Ramos (cell line): ENCODE data around the gene AMZ1.
"Not testable (repeated sequence)": the region's sequence is repeated elsewhere in the genome, so short reads cannot be mapped to it uniquely, and the experiment has no call there.

Source experiments
- in situ Hi-C: fragments of 300-500 bp; cut with MboI; formaldehyde crosslinking; loops from one replicate; pipeline ENCODE4 v1.14.3; 2022; ENCODE audit warnings: low sequenced_read_pairs; ENCODE audit not compliant: unreplicated experiment

The AMZ1 gene

GRCh38 chr7:2723138-2723850, 35.3 kb downstream of the AMZ1 start:
- in situ Hi-C loops, result no loop called here

DNA sequence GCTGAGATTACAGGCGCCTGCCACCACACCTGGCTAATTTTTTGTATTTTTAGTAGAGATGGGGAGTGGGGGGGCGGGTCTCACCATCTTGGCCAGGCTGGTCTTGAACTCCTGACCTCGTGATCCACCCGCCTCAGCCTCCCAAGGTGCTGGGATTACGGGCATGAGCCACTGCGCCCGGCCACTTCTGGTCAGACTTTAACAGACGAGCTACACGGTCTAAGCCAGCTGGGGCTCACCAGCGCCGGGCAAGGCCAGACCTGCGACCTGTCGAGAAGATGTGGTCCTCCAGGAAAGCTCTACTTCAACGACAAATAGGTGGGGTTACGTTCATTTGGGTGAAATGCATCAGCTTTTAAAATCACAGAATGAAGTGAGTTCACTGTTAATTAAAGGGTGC, 36.0 kb downstream of the AMZ1 start:
- in situ Hi-C loops, result not testable (repeated sequence)

DNA sequence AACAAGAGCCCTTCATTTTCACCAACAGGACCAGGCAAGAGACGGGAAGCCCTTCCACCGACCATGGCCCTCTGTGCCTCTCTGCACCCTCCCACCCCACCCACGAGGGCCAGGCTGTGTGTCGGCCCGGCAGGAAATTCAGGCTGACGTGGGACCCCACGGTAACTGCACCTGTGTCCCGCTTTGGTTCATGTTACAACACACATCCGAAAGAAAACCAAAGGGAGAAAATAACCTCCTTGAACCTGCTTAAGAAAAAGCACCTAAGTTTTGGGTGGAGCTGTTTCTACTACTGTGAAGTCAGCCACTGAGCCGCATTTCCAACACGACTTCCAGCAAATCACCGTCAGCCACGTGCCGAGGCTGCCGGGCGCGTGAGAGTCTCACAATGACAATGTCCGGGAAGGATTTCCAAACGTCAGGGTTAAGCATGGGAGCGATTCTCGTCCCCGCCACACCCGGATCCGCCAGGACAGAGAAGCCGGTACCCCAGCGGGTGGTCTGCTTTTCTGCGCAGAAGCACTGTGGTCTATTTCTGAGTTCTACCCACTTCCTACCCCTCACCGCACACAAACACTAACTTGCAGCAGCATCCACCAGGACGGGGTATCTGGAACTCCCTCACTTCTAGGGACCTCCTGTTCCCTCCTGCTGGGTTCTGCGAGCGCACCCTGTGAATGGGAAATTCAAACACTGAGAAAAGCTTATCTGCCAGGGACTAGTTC, 36.6 kb downstream of the AMZ1 start:
- in situ Hi-C loops, result no loop called here

DNA sequence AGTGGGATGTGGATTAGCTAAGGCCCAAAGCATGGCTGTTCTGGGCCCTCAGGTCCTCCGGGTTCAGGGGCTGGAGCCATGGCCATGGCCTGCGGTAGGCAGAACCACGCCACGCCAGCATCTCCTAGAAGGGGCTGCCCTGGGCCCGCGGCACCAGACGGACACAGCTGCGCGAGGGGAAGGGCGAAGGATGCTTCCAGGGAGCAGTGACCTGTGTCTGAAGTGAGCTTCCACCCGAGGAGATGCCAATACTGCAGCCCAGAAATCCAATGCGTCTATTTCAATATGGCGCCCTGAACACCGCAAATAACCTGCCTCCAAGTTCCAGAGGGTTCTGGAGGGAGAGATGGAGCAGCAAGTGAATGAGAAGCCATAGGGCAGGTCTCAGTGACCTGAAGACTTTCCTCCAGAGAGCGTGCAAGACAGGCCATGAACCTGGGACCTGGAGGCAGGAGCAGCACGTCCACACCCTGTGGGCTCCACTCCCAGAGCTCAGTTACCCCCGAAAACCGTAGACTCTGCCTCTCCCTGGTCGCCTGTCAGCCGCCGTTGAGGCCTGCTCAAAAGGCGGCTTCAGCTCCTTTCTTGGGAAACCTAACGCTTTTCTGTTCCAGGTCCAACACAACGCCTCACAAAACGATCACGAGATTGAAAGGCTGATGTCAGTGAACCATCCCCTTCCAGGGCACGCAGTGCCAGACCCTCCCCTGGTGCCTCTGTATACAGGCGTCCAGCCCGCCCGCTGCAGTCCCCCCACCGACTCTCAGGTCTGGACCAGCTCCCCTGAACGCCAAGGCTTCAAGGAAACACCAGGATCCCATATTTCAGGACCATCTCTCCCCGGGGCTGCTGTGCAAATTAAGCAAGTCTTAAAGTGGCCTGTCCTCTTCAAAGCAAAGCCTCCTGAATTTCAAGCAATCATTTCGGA, 37.4 kb downstream of the AMZ1 start:
- in situ Hi-C loops, result no loop called here

- in situ Hi-C loops, result no loop called here
Observed at GRCh38 chr7:2726316-2727018, 38.5 kb downstream of the AMZ1 start.

GRCh38 chr7:2727206-2727605, 39.2 kb downstream of the AMZ1 start:
- in situ Hi-C loops, result not testable (repeated sequence)

DNA sequence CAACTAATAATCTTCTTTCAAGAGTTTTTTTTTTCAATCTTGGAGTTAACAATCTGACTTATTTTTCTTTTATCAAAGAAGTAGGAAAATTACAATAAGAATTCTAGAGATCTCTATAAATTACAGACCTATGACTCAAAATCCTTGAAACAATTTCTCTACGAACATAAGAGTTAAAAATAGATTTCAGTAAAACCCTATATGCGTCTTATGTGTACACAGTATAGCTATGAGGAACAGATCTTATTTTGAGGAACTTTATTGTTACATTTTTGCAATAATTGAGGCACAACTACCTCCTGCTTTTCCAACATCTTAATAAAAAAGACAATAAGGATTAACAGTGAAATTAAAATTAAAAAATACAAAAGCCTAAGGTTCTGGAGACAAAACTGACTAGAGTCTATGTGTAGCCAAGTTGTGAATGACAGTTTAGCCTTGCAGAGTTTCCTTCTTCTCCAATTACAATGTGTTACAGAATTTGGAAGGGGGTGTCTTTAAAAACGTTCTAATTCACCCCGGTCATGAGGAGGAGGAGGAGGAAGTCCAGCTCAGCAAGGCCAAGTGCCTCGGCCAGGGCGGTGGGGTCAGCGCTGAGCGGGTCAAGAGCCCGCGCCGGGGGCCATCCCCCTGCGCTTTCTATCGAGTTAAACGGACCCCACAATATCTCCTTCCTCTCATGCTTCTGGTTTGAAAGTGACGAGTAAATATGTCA, 40.5 kb downstream of the AMZ1 start:
- in situ Hi-C loops, result no loop called here

GRCh38 chr7:2729031-2729892, 41.3 kb downstream of the AMZ1 start:
- in situ Hi-C loops, result no loop called here

GRCh38 chr7:2729893-2730716, 42.1 kb downstream of the AMZ1 start:
- in situ Hi-C loops, result no loop called here

DNA sequence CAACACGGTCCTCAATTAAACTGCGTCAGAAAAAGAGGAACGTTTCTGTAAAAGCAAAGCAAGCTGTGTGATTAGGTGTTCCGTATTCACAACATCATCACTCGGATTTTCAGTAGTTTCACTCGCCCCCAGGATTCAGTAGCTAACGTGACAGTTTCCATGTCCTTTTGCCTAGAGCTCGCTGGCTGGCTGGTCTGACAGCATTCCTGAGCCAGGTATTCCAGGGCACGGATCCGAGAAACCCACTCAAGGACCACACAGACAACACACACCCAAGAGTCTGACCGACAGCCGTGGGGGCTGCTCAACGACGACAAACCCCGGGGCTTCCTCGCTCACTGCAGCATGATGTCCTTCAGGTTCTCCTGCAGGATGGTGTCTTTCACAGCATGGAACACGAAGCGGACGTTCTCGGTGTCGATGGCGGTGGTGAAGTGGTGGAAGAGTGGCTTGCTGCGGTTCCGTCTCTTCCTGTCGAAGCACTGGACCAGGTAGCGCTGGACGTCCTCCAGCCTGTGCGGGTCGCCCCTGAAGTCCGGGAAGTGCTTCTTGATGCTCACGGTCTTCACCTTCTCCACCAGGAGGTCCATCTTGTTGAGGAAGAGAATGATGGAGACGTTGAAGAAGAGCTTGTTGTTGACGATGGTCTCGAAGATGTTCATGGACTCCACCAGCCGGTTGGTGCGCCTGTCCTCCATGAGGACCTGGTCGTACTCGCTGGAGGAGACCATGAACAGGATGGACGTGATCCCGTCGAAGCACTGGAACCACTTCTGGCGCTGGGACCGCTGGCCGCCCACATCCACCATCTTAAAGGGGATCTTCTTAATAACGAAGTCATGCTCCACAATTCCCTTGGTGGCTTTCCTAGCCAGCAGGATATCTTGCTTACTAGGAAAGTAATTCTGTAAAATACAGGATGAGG, 43.1 kb downstream of the AMZ1 start:
- in situ Hi-C loops, result no loop called here

DNA sequence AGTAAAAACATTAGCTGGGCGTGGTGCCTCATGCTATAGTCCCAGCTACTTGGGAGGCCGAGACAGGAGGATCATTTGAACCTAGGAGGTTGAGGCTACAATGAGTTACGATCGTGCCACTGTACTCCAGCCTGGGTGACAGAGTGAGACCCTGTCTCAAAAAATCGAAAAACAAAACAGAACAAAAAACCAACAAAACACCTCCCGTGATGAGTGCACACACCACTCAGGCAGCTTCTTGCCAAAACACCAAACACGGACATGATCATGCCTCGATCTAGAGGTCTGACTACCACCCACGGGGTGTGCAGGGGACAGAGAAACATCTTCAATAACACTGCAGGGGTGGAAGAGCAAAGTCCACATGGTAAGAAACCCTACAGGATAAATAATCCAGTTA, 44.4 kb downstream of the AMZ1 start:
- in situ Hi-C loops, result no loop called here

DNA sequence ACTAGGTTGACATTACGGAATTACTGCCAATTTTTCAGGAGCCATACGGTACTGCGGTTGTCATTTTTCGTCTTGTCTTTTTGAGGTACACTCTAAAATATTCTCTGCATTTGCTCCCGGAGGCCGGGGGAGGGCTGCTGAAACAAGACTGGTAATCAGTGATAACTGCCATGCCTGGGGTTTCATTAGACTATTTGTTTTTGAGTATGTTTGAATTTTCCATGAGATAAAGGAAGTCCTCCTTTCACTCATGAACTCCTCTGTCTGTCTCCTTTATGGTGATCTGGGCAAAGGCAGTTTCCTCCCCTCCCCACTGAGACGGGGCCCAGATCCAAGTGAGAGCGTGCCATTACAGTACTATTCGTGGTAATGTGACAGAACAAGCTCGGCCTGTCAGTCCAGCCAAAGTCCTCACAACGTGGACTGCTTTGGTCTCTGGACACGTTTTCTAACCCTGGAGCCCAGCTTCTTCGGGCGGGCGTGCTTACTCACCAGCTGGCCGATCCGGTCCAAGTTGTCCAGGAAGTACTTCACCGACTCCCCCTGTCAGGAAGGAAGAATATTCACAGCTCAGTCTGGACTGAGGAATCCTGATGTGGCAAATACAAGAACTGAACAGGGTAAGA, 45.1 kb downstream of the AMZ1 start:
- in situ Hi-C loops, result no loop called here

DNA sequence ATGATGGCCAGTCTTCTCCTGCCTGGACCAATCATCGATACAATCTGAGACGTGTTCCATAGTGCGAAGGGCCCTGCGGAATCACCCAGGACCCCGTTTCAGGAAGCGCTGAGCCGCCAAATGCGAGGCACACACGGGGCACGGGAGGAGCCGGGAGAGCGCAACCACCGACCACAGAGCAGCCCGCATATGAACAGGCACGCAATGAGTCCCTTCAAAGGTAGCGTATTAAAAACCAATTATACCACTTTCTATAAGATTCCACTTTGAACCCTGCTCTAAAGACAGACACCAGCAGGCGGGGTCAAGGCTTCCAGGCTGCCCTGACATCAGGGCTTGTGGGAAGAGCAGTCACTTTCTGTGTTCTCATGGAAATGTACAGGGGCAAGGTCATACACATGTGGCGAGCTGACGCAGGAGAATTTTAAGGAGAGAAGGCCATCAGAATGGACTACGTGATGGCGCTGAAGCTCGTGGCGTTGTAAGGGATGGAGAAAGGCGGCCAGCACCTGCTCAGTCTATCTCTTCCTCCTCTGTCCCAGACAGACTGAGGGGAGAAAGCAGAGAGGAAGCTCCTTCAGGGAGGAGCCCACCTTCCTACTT, 46.2 kb downstream of the AMZ1 start:
- in situ Hi-C loops, result no loop called here

DNA sequence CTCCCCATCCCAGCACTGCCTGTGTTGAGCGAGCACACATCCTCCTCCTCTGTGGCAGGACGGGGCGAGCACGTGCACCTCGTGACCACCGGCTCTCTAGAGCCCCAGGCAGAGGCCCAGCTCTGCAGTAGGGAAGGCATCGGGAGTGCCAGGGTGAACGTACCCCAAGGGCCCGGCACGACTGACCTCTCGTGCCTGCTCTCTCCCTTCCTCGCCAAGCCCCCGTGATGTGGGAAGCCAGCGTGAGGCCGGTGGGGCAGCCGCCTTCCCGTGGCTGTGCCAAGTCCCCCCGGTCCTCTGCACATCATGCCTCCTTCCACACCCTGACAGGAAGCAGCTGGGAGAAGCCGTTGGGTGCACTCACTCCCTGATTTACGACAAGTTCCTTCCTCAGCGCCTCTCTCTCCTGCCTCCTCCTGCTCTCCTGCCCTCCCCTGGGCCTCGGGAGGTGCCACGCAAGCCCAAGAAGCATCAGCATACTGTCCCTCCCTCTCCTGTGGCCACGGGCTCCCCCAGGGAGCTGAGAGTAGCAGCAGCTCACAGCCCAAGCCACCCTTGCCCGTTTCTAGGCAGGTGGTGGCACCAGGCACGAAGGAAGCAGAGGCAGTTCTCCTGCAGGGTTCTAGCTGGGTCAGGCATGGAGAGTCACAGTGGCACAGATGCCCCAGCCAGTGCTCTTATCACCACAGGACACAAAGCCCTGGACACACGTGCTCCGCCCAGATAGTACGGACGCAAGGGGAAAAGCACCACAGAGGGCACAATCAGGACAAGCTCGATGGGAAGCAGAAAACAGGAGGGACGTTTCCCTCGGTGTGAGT, 47.0 kb downstream of the AMZ1 start:
- in situ Hi-C loops, result no loop called here

- in situ Hi-C loops, result no loop called here
Observed at GRCh38 chr7:2735744-2736143, 47.7 kb downstream of the AMZ1 start.
